Measurements from ENCODE around the gene EXOSC10.
A peak's percentile ranks its signal among the peaks of the same experiment; 100 is the strongest.

Gene EXOSC10

DNA sequence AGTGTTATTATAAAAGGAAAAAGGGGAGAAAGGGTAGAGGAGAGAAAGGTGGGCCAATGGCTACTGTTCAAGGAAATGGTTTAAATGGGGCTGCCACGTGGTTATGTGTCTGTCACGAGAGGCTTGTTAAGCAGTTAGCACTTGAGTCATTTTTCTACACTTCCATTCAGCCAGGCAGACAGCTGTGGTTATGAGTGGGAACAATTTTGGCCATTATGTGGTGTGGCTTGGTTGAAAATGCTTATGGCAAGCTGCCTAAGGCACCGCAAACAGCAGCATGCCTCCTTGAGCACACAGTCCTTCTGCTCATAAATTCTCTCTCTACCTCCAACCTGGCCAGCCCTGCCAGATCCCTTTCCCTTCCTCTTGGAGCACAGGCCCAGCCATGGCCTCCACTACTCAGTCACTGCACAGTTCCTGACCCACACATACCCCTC is 36.7 kb downstream of the EXOSC10 start:
- TF ChIP-seq, protein P1, sequence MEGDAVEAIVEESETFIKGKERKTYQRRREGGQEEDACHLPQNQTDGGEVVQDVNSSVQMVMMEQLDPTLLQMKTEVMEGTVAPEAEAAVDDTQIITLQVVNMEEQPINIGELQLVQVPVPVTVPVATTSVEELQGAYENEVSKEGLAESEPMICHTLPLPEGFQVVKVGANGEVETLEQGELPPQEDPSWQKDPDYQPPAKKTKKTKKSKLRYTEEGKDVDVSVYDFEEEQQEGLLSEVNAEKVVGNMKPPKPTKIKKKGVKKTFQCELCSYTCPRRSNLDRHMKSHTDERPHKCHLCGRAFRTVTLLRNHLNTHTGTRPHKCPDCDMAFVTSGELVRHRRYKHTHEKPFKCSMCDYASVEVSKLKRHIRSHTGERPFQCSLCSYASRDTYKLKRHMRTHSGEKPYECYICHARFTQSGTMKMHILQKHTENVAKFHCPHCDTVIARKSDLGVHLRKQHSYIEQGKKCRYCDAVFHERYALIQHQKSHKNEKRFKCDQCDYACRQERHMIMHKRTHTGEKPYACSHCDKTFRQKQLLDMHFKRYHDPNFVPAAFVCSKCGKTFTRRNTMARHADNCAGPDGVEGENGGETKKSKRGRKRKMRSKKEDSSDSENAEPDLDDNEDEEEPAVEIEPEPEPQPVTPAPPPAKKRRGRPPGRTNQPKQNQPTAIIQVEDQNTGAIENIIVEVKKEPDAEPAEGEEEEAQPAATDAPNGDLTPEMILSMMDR (conservative IDR thresholded peaks at IDR 0.05; ENCODE audit: control insufficient read depth, insufficient read depth, low read depth, low read length): no peak
- no peak overlapping the region for H3K4me3 ChIP-seq (ENCODE audit: control insufficient read depth, low read depth, low read length)
- peak; percentile 72 for DNase-seq (ENCODE audit: low read depth)

DNA sequence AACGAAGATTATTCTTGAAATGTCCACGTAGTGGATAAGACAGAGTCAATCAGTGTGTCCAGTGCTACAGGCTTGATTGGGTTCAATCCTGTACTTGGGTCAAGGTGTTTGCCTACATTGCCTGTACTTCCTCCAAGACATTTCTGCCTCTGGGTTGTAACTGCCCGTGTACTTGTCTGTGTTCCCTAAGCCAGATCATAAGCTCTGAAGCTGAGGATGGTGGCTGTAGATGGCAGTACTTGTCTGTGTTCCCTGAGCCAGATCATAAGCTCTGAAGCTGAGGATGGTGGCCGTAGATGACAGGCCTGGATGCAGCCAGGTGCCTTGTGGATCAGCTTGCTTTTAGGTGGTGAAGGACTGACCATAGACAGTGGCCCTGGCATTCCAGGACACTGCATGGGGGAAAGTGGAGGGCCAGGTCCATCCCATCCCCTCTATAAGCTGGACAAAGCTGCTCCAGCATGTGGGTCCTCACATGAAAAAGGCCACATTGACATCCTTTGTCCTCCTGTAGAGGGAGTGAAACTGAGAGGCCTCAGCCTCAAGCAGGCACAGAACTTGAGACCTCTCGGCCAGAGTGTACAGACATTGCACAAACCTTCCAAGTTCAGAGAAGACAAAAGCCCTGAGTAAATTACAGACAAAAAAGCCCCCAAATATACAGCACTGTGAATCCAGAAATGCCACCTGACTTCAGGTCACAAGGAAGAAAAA is 37.9 kb downstream of the EXOSC10 start:
- DNase-seq (ENCODE audit: low read depth): no peak
- TF ChIP-seq, protein P1 (conservative IDR thresholded peaks at IDR 0.05; ENCODE audit: control insufficient read depth, insufficient read depth, low read depth, low read length): no peak
- no peak overlapping the region for H3K4me3 ChIP-seq (ENCODE audit: control insufficient read depth, low read depth, low read length)

DNA sequence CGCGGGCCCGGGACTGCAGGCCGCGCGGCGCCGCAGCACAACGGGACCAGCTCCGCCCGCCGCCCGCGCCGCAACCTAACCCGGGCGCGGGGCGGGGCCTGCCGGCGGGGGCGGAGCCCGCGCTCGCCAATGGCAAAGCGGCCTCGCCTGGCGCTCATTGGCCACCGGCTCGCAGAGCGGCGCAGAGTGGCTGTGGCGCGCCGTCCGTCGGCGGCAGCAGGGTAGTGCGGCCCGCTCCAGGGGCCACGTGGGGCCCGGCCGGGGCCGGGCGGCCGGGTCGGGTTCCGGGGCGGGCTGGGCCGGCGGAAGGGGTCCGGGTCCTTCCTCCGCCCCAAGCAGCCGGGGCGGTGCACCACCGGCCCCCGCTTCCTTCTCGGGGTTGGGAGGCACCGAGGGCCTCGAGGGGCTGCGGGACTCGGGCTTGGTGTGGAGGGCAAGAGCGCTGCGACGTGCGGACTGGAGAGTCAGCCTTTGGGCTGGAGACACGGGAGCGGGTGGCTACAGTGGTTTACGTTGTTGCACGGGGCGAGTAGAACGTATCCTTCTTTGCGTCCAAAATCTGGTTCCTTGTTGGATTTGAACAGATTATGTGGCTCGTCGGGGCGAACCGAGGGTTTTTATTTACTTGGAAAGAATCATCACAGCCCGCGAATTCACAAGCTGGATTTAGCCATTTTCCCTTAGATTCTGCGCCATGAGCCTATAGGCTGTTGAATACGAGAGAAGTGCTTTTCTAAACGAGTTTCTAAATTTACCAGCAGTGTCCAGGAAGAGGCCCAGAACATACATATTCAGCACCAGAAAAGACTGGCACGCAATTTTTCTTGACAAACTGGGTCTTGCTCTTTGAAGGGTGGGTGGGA is 39.5 kb downstream of the EXOSC10 start, which contains the start of gene SRM:
Gene SRM, minus strand, starts transcription at position 51 of the 863 bp plus-strand sequence. CDS start 75 bp downstream, outside the sequence.
- peak within 1 kb of the TSS; percentile 89 for H3K4me3 ChIP-seq (ENCODE audit: control insufficient read depth, low read depth, low read length)
- peak; percentile 83 for DNase-seq (ENCODE audit: low read depth)
- TF ChIP-seq, protein P1 (conservative IDR thresholded peaks at IDR 0.05; ENCODE audit: control insufficient read depth, insufficient read depth, low read depth, low read length): no peak

DNA sequence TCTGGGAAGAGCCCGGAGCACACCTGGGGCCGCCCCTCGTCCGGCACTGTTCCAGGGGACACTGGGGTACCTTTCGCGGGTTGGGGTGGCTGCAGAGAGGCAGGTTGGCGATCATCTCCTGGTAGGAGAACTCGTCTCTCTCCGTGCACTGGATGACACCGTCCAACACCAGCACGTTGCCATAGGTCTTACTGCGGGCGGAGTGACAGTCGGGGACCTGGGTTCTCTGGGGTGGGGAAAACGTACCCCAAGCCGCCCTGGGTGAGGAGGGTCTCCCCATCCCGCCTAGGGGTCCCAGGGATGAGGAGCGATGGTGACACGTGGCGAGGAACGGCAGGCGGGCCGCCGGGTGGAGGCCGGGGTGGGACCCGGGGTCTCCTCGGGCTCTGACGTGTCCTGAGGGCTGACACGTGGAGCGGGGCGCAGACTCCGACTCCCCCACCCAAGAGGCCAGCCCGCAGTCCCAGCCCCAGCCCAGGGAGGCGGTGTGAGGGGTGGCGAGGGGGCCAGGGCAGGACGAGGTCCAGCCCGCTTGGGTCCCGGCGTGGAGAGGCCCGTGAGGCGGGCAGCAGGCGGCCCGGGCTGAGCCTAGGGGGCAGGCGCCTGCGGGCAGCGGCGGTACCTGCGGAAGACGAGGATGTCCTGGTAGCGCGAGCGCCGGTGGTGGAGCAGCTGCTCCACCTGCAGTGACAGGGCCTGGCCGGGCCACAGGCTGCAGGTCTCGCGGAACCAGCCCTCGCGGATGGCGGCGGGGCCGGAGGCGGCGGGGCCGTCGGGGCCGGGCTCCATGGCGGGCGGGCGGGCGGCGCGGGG is 40.3 kb downstream of the EXOSC10 start:
- DNase-seq (ENCODE audit: low read depth): no peak
- peak overlapping the region; percentile 89 for H3K4me3 ChIP-seq (ENCODE audit: control insufficient read depth, low read depth, low read length)
- TF ChIP-seq, protein P1 (conservative IDR thresholded peaks at IDR 0.05; ENCODE audit: control insufficient read depth, insufficient read depth, low read depth, low read length): no peak

DNA sequence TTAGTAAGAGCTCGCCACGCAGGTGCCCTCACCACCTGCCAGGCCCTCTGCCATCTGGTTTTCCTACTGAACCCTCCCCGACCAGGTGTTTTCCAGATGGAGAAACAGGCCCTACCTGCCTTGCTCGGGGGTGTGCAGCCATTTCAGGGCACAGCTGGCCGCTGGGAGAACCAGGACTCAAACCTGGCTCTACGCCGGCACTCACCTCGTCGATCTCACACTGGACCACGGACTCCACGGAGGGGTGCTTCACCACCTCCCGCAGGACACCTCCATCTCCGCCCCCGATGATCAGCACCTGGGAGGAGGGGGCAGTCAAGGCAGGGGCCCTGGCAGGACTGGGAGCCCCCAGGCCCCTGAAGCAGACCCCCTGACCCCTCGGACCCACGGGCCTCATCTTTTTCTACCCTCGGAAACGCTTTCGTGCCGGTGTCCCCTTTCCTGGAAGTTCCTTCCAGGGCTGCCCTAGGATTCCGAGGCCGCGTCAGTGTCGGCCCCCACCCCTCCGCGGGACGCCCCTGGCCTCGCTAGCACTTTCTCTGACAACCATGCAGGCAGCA is 41.0 kb downstream of the EXOSC10 start:
- no peak for DNase-seq (ENCODE audit: low read depth)
- TF ChIP-seq, protein P1 (conservative IDR thresholded peaks at IDR 0.05; ENCODE audit: control insufficient read depth, insufficient read depth, low read depth, low read length): no peak
- H3K4me3 ChIP-seq (ENCODE audit: control insufficient read depth, low read depth, low read length): peak overlapping the region; percentile 89

DNA sequence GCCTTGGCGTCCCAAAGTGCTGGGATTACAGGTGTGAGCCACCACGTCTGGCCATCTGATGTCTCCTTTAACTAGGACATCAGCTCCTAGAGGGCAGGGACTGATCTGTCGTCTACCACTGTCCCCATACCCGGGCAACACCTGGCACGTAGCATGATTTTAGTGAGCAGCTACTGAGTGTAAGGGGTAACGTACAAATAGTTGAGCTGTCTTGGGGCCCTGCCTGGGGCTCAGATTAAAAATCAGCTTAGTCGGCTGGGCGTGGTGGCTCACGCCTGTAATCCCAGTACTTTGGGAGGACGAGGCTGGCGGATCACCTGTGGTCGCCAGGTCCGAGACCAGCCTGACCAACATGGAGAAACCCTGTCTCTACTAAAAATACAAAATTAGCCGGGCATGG is 41.6 kb downstream of the EXOSC10 start:
- peak overlapping the region; percentile 4 for H3K4me3 ChIP-seq (ENCODE audit: control insufficient read depth, low read depth, low read length)
- TF ChIP-seq, protein P1 (conservative IDR thresholded peaks at IDR 0.05; ENCODE audit: control insufficient read depth, insufficient read depth, low read depth, low read length): no peak
- no peak for DNase-seq (ENCODE audit: low read depth)

All from fibroblast of mammary gland (primary cell).